GM12878 (cell line): ENCODE results near the gene ACER3. TPM values are rescaled to one million over a fixed set of nuclear protein-coding genes. Genes with fewer than 3 reads are reported as not detected.

ENCODE experiments used
- ATAC-seq: fragments of 200-7000 bp; cut with Tn5 transposase; 3 replicates; pipeline ENCODE4 v1.9.1; 2020; ENCODE audit warnings: mild to moderate bottlenecking, moderate library complexity
- BruUV-seq: library from RNA; stranded (reverse); fragments of 400-500 nt; replicated peaks from 2 replicates; lab custom pipeline; 2021; lab: Mats Ljungman, UMichigan
- CTCF ChIA-PET: fragments of 300-600 bp; sonication (Branson Sonifier 250); formaldehyde crosslinking; extraction: SDS; loops from one replicate; lab custom pipeline; 2021; ENCODE audit warnings: inconsistent platforms; lab: Yijun Ruan, JAX
- POLR2A ChIA-PET: fragments of 350-600 bp; formaldehyde crosslinking; extraction: SDS; loops from one replicate; lab custom pipeline; 2021; ENCODE audit warnings: inconsistent platforms; lab: Charles Lee
- RAD21 ChIA-PET: fragments of 300-600 bp; sonication (Branson Sonifier 250); formaldehyde crosslinking; loops from one replicate; lab custom pipeline; 2023; ENCODE audit warnings: antibody characterized with exemption; ENCODE audit not compliant: unreplicated experiment; lab: Charles Lee
- SMC1A ChIA-PET: fragments of 300-600 bp; sonication (Branson Sonifier 250); formaldehyde crosslinking; loops from one replicate; lab custom pipeline; 2023; ENCODE audit not compliant: unreplicated experiment, uncharacterized antibody; lab: Charles Lee
- DNase-seq: peaks from one replicate; pipeline ENCODE4 v3.0.0-alpha.2; 2011; ENCODE audit warnings: low read depth, low spot score
- FAIRE-seq: peaks from 3 replicates; lab custom pipeline; 2011; peaks lifted over from hg19 to GRCh38; lab: Jason Lieb, UNC
- H2AFZ ChIP-seq: 2 replicates; pipeline ENCODE4 v1.6.0; 2011; ENCODE audit warnings: low read depth, low read length, control low read depth; ENCODE audit not compliant: control insufficient read depth
- H3K27ac ChIP-seq: 2 replicates; pipeline ENCODE4 v1.5.1; 2011; ENCODE audit warnings: control low read depth; ENCODE audit not compliant: control insufficient read depth, insufficient read depth
- H3K27me3 ChIP-seq, 2 experiments: replicated peaks in 1 of 2; 2 replicates each; pipeline versions ENCODE4 v1.6.0 to v1.6.1; 2011; ENCODE audit warnings: low read length in 1 of 2; ENCODE audit not compliant: control insufficient read depth in 2 of 2, insufficient read depth in 2 of 2
- H3K36me3 ChIP-seq, 2 experiments: 2 replicates each; pipeline ENCODE4 v1.5.1; 2011; ENCODE audit warnings: low read length in 1 of 2; ENCODE audit not compliant: control insufficient read depth in 2 of 2, insufficient read depth in 2 of 2
- H3K4me1 ChIP-seq: 2 replicates; pipeline ENCODE4 v1.6.1; 2011; ENCODE audit warnings: mild to moderate bottlenecking, low read length, moderate library complexity, mixed read lengths; ENCODE audit not compliant: control insufficient read depth, insufficient read depth
- H3K4me2 ChIP-seq: 2 replicates; pipeline ENCODE4 v1.6.0; 2011; ENCODE audit warnings: control low read depth; ENCODE audit not compliant: control insufficient read depth, insufficient read depth
- H3K4me3 ChIP-seq: fragments of 200-600 bp; sonication (generic); 2 replicates; pipeline ENCODE4 v1.5.1; 2016
- H3K79me2 ChIP-seq: 2 replicates; pipeline ENCODE4 v1.6.0; 2011; ENCODE audit warnings: low read length; ENCODE audit not compliant: control insufficient read depth, insufficient read depth
- H3K9ac ChIP-seq: 2 replicates; pipeline ENCODE4 v1.8.0; 2011; ENCODE audit warnings: low read length, control low read depth, mixed read lengths; ENCODE audit not compliant: control insufficient read depth, insufficient read depth
- H3K9me3 ChIP-seq: replicated peaks from 3 replicates; pipeline ENCODE4 v1.5.1; 2011; ENCODE audit warnings: mild to moderate bottlenecking, low read length; ENCODE audit not compliant: control insufficient read depth, insufficient read depth
- H4K20me1 ChIP-seq: 2 replicates; pipeline ENCODE4 v1.6.0; 2011; ENCODE audit not compliant: control insufficient read depth, insufficient read depth
- CHD2 ChIP-seq: IDR thresholded peaks from 2 replicates; pipeline ENCODE4 v1.6.1; 2011; ENCODE audit warnings: low read depth, low read length, improper control_type of control experiment, borderline replicate concordance
- E2F4 ChIP-seq: IDR thresholded peaks from 2 replicates; pipeline ENCODE4 v1.6.1; 2012; ENCODE audit warnings: low read depth, low read length, improper control_type of control experiment
- ESRRA ChIP-seq: IDR thresholded peaks from 2 replicates; pipeline ENCODE4 v1.6.1; 2012; ENCODE audit warnings: mild to moderate bottlenecking, low read length, improper control_type of control experiment
- ETV6 ChIP-seq, 2 experiments: fragments of 450-650 bp in 1 of 2; IDR thresholded peaks in 1 of 2; conservative IDR thresholded peaks in 1 of 2; 2 replicates each; pipeline ENCODE4 v1.6.1; 2014; ENCODE audit warnings: antibody characterized with exemption in 1 of 2, borderline replicate concordance in 1 of 2, low read depth in 1 of 2, mild to moderate bottlenecking in 1 of 2, moderate library complexity in 1 of 2
- FOXK2 ChIP-seq: fragments of 450-650 bp; IDR thresholded peaks from 2 replicates; pipeline ENCODE4 v1.6.1; 2017; ENCODE audit warnings: mild to moderate bottlenecking, moderate library complexity
- GABPA ChIP-seq: IDR thresholded peaks from 2 replicates; pipeline ENCODE4 v1.6.1; 2014; ENCODE audit warnings: antibody characterized with exemption, low read depth, mild to moderate bottlenecking, inconsistent platforms
- MYC ChIP-seq: IDR thresholded peaks from 2 replicates; pipeline ENCODE4 v1.6.1; 2011; ENCODE audit warnings: mild to moderate bottlenecking, low read length, moderate library complexity, inconsistent platforms; ENCODE audit not compliant: insufficient read depth, insufficient replicate concordance, insufficient read length, severe bottlenecking
- NFYA ChIP-seq: IDR thresholded peaks from 2 replicates; pipeline ENCODE4 v1.6.1; 2011; ENCODE audit warnings: low read depth, mild to moderate bottlenecking, low read length, improper control_type of control experiment, borderline replicate concordance
- NR2C1 ChIP-seq: fragments of 450-650 bp; IDR thresholded peaks from 2 replicates; pipeline ENCODE4 v1.6.1; 2017; ENCODE audit warnings: antibody characterized with exemption, mild to moderate bottlenecking, moderate library complexity
- NR2F1 ChIP-seq: fragments of 450-650 bp; conservative IDR thresholded peaks from 2 replicates; pipeline ENCODE4 v1.6.1; 2017; ENCODE audit warnings: mild to moderate bottlenecking
- POLR2A ChIP-seq: IDR thresholded peaks from 2 replicates; pipeline ENCODE4 v1.6.1; 2011; ENCODE audit warnings: low read depth, mild to moderate bottlenecking, low read length
- SREBF2 ChIP-seq: IDR thresholded peaks from 2 replicates; pipeline ENCODE4 v1.6.1; 2012; ENCODE audit warnings: mild to moderate bottlenecking, low read length
- TCF3 ChIP-seq: IDR thresholded peaks from 2 replicates; pipeline ENCODE4 v1.6.1; 2012; ENCODE audit warnings: low read depth, mild to moderate bottlenecking, low read length, borderline replicate concordance; ENCODE audit not compliant: insufficient read depth
- USF2 ChIP-seq: IDR thresholded peaks from 2 replicates; pipeline ENCODE4 v1.6.1; 2011; ENCODE audit warnings: low read depth, low read length, improper control_type of control experiment, borderline replicate concordance
- YBX1 ChIP-seq: fragments of 450-650 bp; IDR thresholded peaks from 2 replicates; pipeline ENCODE4 v1.6.1; 2016; ENCODE audit warnings: antibody characterized with exemption
- WGBS: methylation state at CpG from one replicate; pipeline ENCODE4 v1.1.6; 2016; ENCODE audit warnings: low lambda C conversion rate; ENCODE audit not compliant: insufficient replicate concordance, insufficient coverage; ENCODE audit errors: missing lambda C conversion rate; 5-methylcytosine and 5-hydroxymethylcytosine counted together
- in situ Hi-C: fragments of 300-500 bp; cut with MboI; formaldehyde crosslinking; loops from 9 replicates; pipeline ENCODE4 v1.14.3; 2018; ENCODE audit warnings: mixed read lengths
- intact Hi-C: fragments of 100-400 bp; cut with micrococcal nuclease; formaldehyde crosslinking; loops from one replicate; pipeline ENCODE4 v1.14.2; 2022; ENCODE audit not compliant: unreplicated experiment
- polyA plus RNA-seq, 11 experiments: library from polyadenylated mRNA; depleted of rRNA in 4 of 11; unstranded in 6 of 11; stranded (reverse) in 5 of 11; fragments of >200 nt; fragmentation: Nextera tagmentation in 4 of 11; fragmentation: Illumina TruSeq in 1 of 11; extraction: Ambion mirVana in 4 of 11; extraction: Trizol in 1 of 11; gene quantifications; 1 replicate in 1 of 11; 2 replicates in 10 of 11; pipeline versions ENCODE4 v1.2.1 to v1.2.3, GENCODE V29; 2011 to 2016; ENCODE audit warnings: inconsistent platforms in 2 of 11, missing spikeins in 2 of 11, low read depth in 1 of 11
- total RNA-seq, 4 experiments: library from RNA; depleted of rRNA in 3 of 4; stranded (reverse); fragments of >200 nt in 3 of 4; fragmentation: Illumina TruSeq in 1 of 4; extraction: Trizol in 1 of 4; gene quantifications; 2 replicates each; pipeline versions ENCODE4 v1.2.1 to v1.2.3, GENCODE V29; 2013 to 2021
- TF ChIP-seq, protein P1 (sequence below): fragments of 450-650 bp; IDR thresholded peaks from 2 replicates; pipeline ENCODE4 v1.6.1; 2017; ENCODE audit warnings: mild to moderate bottlenecking, moderate library complexity
- TF ChIP-seq, protein P2 (sequence below), 3 experiments: IDR thresholded peaks in 2 of 3; conservative IDR thresholded peaks in 1 of 3; 2 replicates each; pipeline ENCODE4 v1.5.1; 2011; ENCODE audit warnings: low read depth in 3 of 3, low read length in 3 of 3, mild to moderate bottlenecking in 3 of 3, control low read depth in 2 of 3, moderate library complexity in 2 of 3, inconsistent platforms in 1 of 3, mixed read lengths in 1 of 3; ENCODE audit not compliant: control insufficient read depth in 2 of 3, insufficient read depth in 1 of 3; ENCODE audit errors: extremely low read depth in 1 of 3

ACER3 gene
- total and polyA plus RNA-seq, 10 of the 15 experiments (the other 5 are each of a cell fraction or from before 2014, with no cell fraction given) = 2.8 to 17.4 (median 10.3) TPM

GRCh38 chr11:76944225-76944624, 83.5 kb downstream of the ACER3 start:
- in situ Hi-C loops = no loop called here
- ATAC-seq = no peak
- intact Hi-C loops = no loop called here
- no peak for FAIRE-seq
- Histone ChIP-seq H4K20me1 (no peaks in the 10 kb centered on the region), H3K9me3 (no peaks in the 10 kb centered on the region), H3K9ac (no peak overlapping the region), H3K27ac (no peak overlapping the region), H3K4me2 (no peak overlapping the region), H3K36me3 (no peaks in the 10 kb centered on the region), H3K27me3 (no peaks in the 10 kb centered on the region), H3K4me1 (no peaks in the 10 kb centered on the region), H3K4me3 (no peak overlapping the region), H3K79me2 (no peaks in the 10 kb centered on the region), H2AFZ (no peak overlapping the region)
- DNase-seq = no peak
- ChIA-PET CTCF (no interaction called here), SMC1A (no interaction called here), POLR2A (no interaction called here), RAD21 (no interaction called here)
- BruUV-seq = no TSS peak
- 96% methylated on average over 1 of the region's 1 CpG for WGBS
- TF ChIP-seq GABPA = no peak
- TF ChIP-seq E2F4 = no peak
- TF ChIP-seq YBX1 = no peak
- TF ChIP-seq USF2 = no peak
- TF ChIP-seq ESRRA = no peak
- no peak for TF ChIP-seq MYC
- TF ChIP-seq, protein P1, sequence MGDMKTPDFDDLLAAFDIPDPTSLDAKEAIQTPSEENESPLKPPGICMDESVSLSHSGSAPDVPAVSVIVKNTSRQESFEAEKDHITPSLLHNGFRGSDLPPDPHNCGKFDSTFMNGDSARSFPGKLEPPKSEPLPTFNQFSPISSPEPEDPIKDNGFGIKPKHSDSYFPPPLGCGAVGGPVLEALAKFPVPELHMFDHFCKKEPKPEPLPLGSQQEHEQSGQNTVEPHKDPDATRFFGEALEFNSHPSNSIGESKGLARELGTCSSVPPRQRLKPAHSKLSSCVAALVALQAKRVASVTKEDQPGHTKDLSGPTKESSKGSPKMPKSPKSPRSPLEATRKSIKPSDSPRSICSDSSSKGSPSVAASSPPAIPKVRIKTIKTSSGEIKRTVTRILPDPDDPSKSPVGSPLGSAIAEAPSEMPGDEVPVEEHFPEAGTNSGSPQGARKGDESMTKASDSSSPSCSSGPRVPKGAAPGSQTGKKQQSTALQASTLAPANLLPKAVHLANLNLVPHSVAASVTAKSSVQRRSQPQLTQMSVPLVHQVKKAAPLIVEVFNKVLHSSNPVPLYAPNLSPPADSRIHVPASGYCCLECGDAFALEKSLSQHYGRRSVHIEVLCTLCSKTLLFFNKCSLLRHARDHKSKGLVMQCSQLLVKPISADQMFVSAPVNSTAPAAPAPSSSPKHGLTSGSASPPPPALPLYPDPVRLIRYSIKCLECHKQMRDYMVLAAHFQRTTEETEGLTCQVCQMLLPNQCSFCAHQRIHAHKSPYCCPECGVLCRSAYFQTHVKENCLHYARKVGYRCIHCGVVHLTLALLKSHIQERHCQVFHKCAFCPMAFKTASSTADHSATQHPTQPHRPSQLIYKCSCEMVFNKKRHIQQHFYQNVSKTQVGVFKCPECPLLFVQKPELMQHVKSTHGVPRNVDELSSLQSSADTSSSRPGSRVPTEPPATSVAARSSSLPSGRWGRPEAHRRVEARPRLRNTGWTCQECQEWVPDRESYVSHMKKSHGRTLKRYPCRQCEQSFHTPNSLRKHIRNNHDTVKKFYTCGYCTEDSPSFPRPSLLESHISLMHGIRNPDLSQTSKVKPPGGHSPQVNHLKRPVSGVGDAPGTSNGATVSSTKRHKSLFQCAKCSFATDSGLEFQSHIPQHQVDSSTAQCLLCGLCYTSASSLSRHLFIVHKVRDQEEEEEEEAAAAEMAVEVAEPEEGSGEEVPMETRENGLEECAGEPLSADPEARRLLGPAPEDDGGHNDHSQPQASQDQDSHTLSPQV = no peak
- no peak for TF ChIP-seq ETV6 (conservative IDR thresholded peaks at IDR 0.05 in 1 of 2, IDR thresholded peaks at IDR 0.05 in 1 of 2; ENCODE audit: borderline replicate concordance in 1 of 2, low read depth in 1 of 2)
- TF ChIP-seq, protein P2, sequence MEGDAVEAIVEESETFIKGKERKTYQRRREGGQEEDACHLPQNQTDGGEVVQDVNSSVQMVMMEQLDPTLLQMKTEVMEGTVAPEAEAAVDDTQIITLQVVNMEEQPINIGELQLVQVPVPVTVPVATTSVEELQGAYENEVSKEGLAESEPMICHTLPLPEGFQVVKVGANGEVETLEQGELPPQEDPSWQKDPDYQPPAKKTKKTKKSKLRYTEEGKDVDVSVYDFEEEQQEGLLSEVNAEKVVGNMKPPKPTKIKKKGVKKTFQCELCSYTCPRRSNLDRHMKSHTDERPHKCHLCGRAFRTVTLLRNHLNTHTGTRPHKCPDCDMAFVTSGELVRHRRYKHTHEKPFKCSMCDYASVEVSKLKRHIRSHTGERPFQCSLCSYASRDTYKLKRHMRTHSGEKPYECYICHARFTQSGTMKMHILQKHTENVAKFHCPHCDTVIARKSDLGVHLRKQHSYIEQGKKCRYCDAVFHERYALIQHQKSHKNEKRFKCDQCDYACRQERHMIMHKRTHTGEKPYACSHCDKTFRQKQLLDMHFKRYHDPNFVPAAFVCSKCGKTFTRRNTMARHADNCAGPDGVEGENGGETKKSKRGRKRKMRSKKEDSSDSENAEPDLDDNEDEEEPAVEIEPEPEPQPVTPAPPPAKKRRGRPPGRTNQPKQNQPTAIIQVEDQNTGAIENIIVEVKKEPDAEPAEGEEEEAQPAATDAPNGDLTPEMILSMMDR (IDR thresholded peaks at IDR 0.05 in 2 of 3, conservative IDR thresholded peaks at IDR 0.05 in 1 of 3; ENCODE audit: control insufficient read depth in 2 of 3, extremely low read depth in 1 of 3, insufficient read depth in 1 of 3, low read depth in 3 of 3, low read length in 3 of 3) = no peak
- TF ChIP-seq CHD2 = no peak
- no peak for TF ChIP-seq NFYA
- no peak for TF ChIP-seq SREBF2
- TF ChIP-seq FOXK2 = no peak
- TF ChIP-seq TCF3 = no peak
- TF ChIP-seq NR2F1 = no peak
- TF ChIP-seq NR2C1 = no peak
- TF ChIP-seq POLR2A = no peak
